H1 (cell line): Measurements from ENCODE around the gene AMOT. TPM values are rescaled to one million over a fixed set of nuclear protein-coding genes. Genes with fewer than 3 reads are reported as not detected.

Source experiments
- CTCF ChIA-PET: fragments of 300-600 bp; sonication (Branson Sonifier 250); formaldehyde crosslinking; loops from one replicate; lab custom pipeline; 2021; ENCODE audit not compliant: partially characterized antibody; lab: Charles Lee
- POLR2A ChIA-PET: fragments of 300-600 bp; sonication (Branson Sonifier 250); formaldehyde crosslinking; loops from one replicate; lab custom pipeline; 2021; ENCODE audit warnings: inconsistent platforms; ENCODE audit not compliant: partially characterized antibody; lab: Charles Lee
- DNase-seq, 2 experiments: peaks; one replicate each; pipeline versions ENCODE4 v3.0.0 to v3.0.0-alpha.2; 2010 to 2022; ENCODE audit warnings: low spot score in 2 of 2, low read depth in 1 of 2, mixed read lengths in 1 of 2
- FAIRE-seq: peaks from 2 replicates; lab custom pipeline; 2011; peaks lifted over from hg19 to GRCh38; lab: Jason Lieb, UNC
- H2AFZ ChIP-seq: 2 replicates; pipeline ENCODE4 v1.8.1; 2012; ENCODE audit warnings: low read length, inconsistent platforms
- H2AK5ac ChIP-seq: 2 replicates; pipeline ENCODE4 v1.6.1; 2013; ENCODE audit warnings: low read depth, low read length
- H2BK120ac ChIP-seq: replicated peaks from 2 replicates; pipeline ENCODE3; 2013; ENCODE audit warnings: low read depth, low read length, inconsistent platforms
- H2BK12ac ChIP-seq: 2 replicates; pipeline ENCODE4 v1.6.1; 2013; ENCODE audit warnings: low read depth, low read length
- H2BK15ac ChIP-seq: 2 replicates; pipeline ENCODE4 v1.6.1; 2013; ENCODE audit warnings: low read length
- H2BK20ac ChIP-seq: 2 replicates; pipeline ENCODE4 v1.6.1; 2013; ENCODE audit warnings: low read length
- H2BK5ac ChIP-seq: 2 replicates; pipeline ENCODE4 v1.6.1; 2013; ENCODE audit warnings: low read depth, low read length
- H3K14ac ChIP-seq: 2 replicates; pipeline ENCODE4 v1.6.1; 2013; ENCODE audit warnings: inconsistent platforms; ENCODE audit not compliant: insufficient read length
- H3K18ac ChIP-seq: 2 replicates; pipeline ENCODE4 v1.6.1; 2013; ENCODE audit warnings: low read length; ENCODE audit errors: extremely low read depth
- H3K23ac ChIP-seq: 2 replicates; pipeline ENCODE4 v1.6.1; 2013; ENCODE audit warnings: inconsistent platforms; ENCODE audit not compliant: insufficient read length
- H3K23me2 ChIP-seq: 2 replicates; pipeline ENCODE4 v1.6.1; 2013; ENCODE audit warnings: low read depth, low read length
- H3K27ac ChIP-seq: 2 replicates; pipeline ENCODE4 v1.6.1; 2011; ENCODE audit warnings: low read depth, low read length, inconsistent platforms
- H3K27me3 ChIP-seq, 4 experiments: replicated peaks in 1 of 4; 1 replicate in 1 of 4; 2 replicates in 3 of 4; pipeline versions ENCODE4 v1.6.1 to v1.8.1; 2011 to 2013; ENCODE audit warnings: low read length in 3 of 4, mild to moderate bottlenecking in 3 of 4, inconsistent platforms in 2 of 4, mixed read lengths in 2 of 4, moderate library complexity in 1 of 4; ENCODE audit not compliant: control insufficient read depth in 3 of 4, insufficient read depth in 3 of 4; ENCODE audit errors: extremely low read depth in 1 of 4
- H3K36me3 ChIP-seq, 4 experiments: 2 replicates each; pipeline versions ENCODE4 v1.6.1 to v1.8.1; 2011 to 2013; ENCODE audit warnings: mild to moderate bottlenecking in 4 of 4, low read length in 3 of 4, moderate library complexity in 2 of 4, control low read depth in 1 of 4, inconsistent platforms in 1 of 4; ENCODE audit not compliant: insufficient read depth in 4 of 4, control insufficient read depth in 2 of 4
- H3K4ac ChIP-seq: replicated peaks from 2 replicates; pipeline ENCODE3; 2013; ENCODE audit warnings: low read length, low read depth, mixed read lengths, inconsistent platforms; ENCODE audit not compliant: insufficient read length
- H3K4me1 ChIP-seq, 4 experiments: replicated peaks in 1 of 4; 1 replicate in 1 of 4; 2 replicates in 3 of 4; pipeline versions ENCODE4 v1.6.1 to v1.8.1; 2011 to 2013; ENCODE audit warnings: low read length in 3 of 4, inconsistent platforms in 2 of 4, mixed read lengths in 1 of 4; ENCODE audit not compliant: insufficient read depth in 4 of 4, control insufficient read depth in 3 of 4
- H3K4me2 ChIP-seq, 2 experiments: 2 replicates each; pipeline versions ENCODE4 v1.6.1 to v1.8.1; 2011 to 2013; ENCODE audit warnings: low read depth in 2 of 2, low read length in 2 of 2, control low read depth in 1 of 2, inconsistent platforms in 1 of 2, mild to moderate bottlenecking in 1 of 2; ENCODE audit not compliant: insufficient read depth in 1 of 2
- H3K4me3 ChIP-seq, 4 experiments: fragments of 200-600, 300-600 bp in 1 of 4; sonication (generic), shearing (Covaris generic), sonication (Bioruptor Twin) in 1 of 4; 2 replicates each; pipeline versions ENCODE4 v1.5.1 to v1.8.1; 2011 to 2016; ENCODE audit warnings: low read length in 4 of 4, low read depth in 3 of 4, control low read depth in 2 of 4, inconsistent platforms in 2 of 4, mild to moderate bottlenecking in 2 of 4, mixed read lengths in 1 of 4, moderate library complexity in 1 of 4; ENCODE audit not compliant: insufficient read depth in 2 of 4; ENCODE audit errors: extremely low read depth in 1 of 4
- H3K56ac ChIP-seq: replicated peaks from 2 replicates; pipeline ENCODE3; 2013; ENCODE audit warnings: low read depth, mild to moderate bottlenecking, mixed read lengths, low read length, inconsistent platforms; ENCODE audit not compliant: insufficient read length
- H3K79me1 ChIP-seq: 2 replicates; pipeline ENCODE4 v1.6.1; 2013; ENCODE audit warnings: low read depth, low read length, control low read depth
- H3K79me2 ChIP-seq, 2 experiments: 2 replicates each; pipeline versions ENCODE4 v1.6.1 to v1.8.1; 2012 to 2013; ENCODE audit warnings: low read length in 2 of 2, mild to moderate bottlenecking in 2 of 2, inconsistent platforms in 1 of 2; ENCODE audit not compliant: insufficient read depth in 2 of 2, control insufficient read depth in 1 of 2
- H3K9ac ChIP-seq, 4 experiments: replicated peaks in 1 of 4; 1 replicate in 1 of 4; 2 replicates in 3 of 4; pipeline versions ENCODE4 v1.6.1 to v1.8.1; 2011 to 2013; ENCODE audit warnings: low read depth in 3 of 4, low read length in 3 of 4, control low read depth in 2 of 4, mild to moderate bottlenecking in 2 of 4, moderate library complexity in 2 of 4, inconsistent platforms in 1 of 4; ENCODE audit errors: extremely low read depth in 1 of 4
- H3K9me3 ChIP-seq, 2 experiments: 2 replicates each; pipeline versions ENCODE4 v1.6.1 to v1.8.1; 2012 to 2013; ENCODE audit warnings: mild to moderate bottlenecking in 2 of 2, moderate library complexity in 2 of 2, control low read depth in 1 of 2, inconsistent platforms in 1 of 2, low read depth in 1 of 2, low read length in 1 of 2, mixed read lengths in 1 of 2; ENCODE audit not compliant: insufficient read depth in 2 of 2
- H4K20me1 ChIP-seq, 2 experiments: replicated peaks in 1 of 2; 2 replicates each; pipeline versions ENCODE3 to v1.8.1; 2011 to 2013; ENCODE audit warnings: inconsistent platforms in 2 of 2, low read length in 2 of 2, mild to moderate bottlenecking in 1 of 2; ENCODE audit not compliant: insufficient read depth in 2 of 2, control insufficient read depth in 1 of 2
- H4K5ac ChIP-seq: 2 replicates; pipeline ENCODE4 v1.6.1; 2013; ENCODE audit warnings: low read length, low read depth, mixed read lengths, inconsistent platforms; ENCODE audit not compliant: insufficient read length
- H4K8ac ChIP-seq: 2 replicates; pipeline ENCODE4 v1.8.0; 2013; ENCODE audit warnings: mild to moderate bottlenecking, moderate library complexity, low read length, inconsistent platforms; ENCODE audit not compliant: insufficient read depth; ENCODE audit errors: extremely low read depth
- H4K91ac ChIP-seq: replicated peaks from 2 replicates; pipeline ENCODE3; 2013; ENCODE audit warnings: low read length, mixed read lengths, inconsistent platforms; ENCODE audit not compliant: insufficient read length
- BACH1 ChIP-seq: IDR thresholded peaks from 2 replicates; pipeline ENCODE4 v1.6.1; 2012; ENCODE audit warnings: low read length, improper control_type of control experiment
- BCL11A ChIP-seq, 2 experiments: IDR thresholded peaks; one replicate each; pipeline ENCODE4 v1.6.1; 2011; ENCODE audit warnings: low read depth in 2 of 2, low read length in 2 of 2, mild to moderate bottlenecking in 2 of 2
- KDM5A ChIP-seq: fragments of 200-600 bp; IDR thresholded peaks from 2 replicates; pipeline ENCODE4 v1.7.1; 2012; ENCODE audit warnings: mild to moderate bottlenecking, low read length, inconsistent platforms, mixed read lengths
- SIX5 ChIP-seq: IDR thresholded peaks from 2 replicates; pipeline ENCODE4 v1.6.1; 2011; ENCODE audit warnings: mild to moderate bottlenecking, low read depth, low read length
- SP4 ChIP-seq: IDR thresholded peaks from 2 replicates; pipeline ENCODE4 v1.6.1; 2012; ENCODE audit warnings: low read length, inconsistent platforms
- SRF ChIP-seq: IDR thresholded peaks from 2 replicates; pipeline ENCODE4 v1.6.1; 2011; ENCODE audit warnings: mild to moderate bottlenecking, low read depth, low read length, moderate library complexity
- SUZ12 ChIP-seq: fragments of 200-600 bp; sonication (generic); IDR thresholded peaks from 2 replicates; pipeline ENCODE4 v1.6.1; 2012; ENCODE audit warnings: mild to moderate bottlenecking, inconsistent platforms, low read length, moderate library complexity, mixed read lengths
- WGBS, 2 experiments: shearing (Covaris generic) in 1 of 2; methylation state at CpG; one replicate each; pipeline versions ENCODE4 v1.1.6 to v1.1.7; 2013 to 2015; ENCODE audit warnings: low lambda C conversion rate in 2 of 2, mixed read lengths in 2 of 2, inconsistent platforms in 1 of 2, low coverage in 1 of 2, missing lambda C conversion rate in 1 of 2; ENCODE audit not compliant: insufficient replicate concordance in 2 of 2, insufficient coverage in 1 of 2, insufficient read length in 1 of 2; ENCODE audit errors: extremely low coverage in 1 of 2, missing lambda C conversion rate in 1 of 2; 5-methylcytosine and 5-hydroxymethylcytosine counted together
- polyA plus RNA-seq, 7 experiments: library from polyadenylated mRNA; depleted of rRNA in 3 of 7; stranded (reverse) in 5 of 7; unstranded in 2 of 7; fragments of >200 nt in 5 of 7; fragments of 200-250 nt in 2 of 7; gene quantifications; 1 replicate in 5 of 7; 2 replicates in 1 of 7; 4 replicates in 1 of 7; pipeline versions ENCODE4 v1.2.1 to v1.2.3, GENCODE V29; 2011 to 2013; ENCODE audit warnings: missing spikeins in 2 of 7, mixed read lengths in 2 of 7
- total RNA-seq: library from RNA; stranded (reverse); fragmentation: NEBNext Ultra II Directional; extraction: Animal tissue kit (Norgen Biotek cat#: 25700); gene quantifications from 2 replicates; pipeline ENCODE4 v1.2.1, GENCODE V29; 2021

AMOT gene
- total and polyA plus RNA-seq, 2 of the 8 experiments (the other 6 are each of a cell fraction or from before 2014, with no cell fraction given): 2.3 to 7.1 TPM

- Histone ChIP-seq H3K36me3 (no peaks in the 10 kb centered on the region), H3K27ac (no peak overlapping the region), H3K23me2 (no peaks in the 10 kb centered on the region), H3K4ac (no peak overlapping the region), H3K14ac (no peak overlapping the region), H2BK5ac (no peak overlapping the region), H4K5ac (no peak overlapping the region), H2BK15ac (no peak overlapping the region), H3K9ac (no peak overlapping the region), H4K8ac (no peak overlapping the region), H4K20me1 (no peaks in the 10 kb centered on the region), H3K56ac (no peak overlapping the region), H3K79me2 (no peaks in the 10 kb centered on the region), H4K91ac (no peak overlapping the region), H2BK120ac (no peak overlapping the region), H2AFZ (no peak overlapping the region), H2BK12ac (no peak overlapping the region), H3K27me3 (no peaks in the 10 kb centered on the region), H3K23ac (no peak overlapping the region), H3K4me3 (no peak overlapping the region), H3K9me3 (no peaks in the 10 kb centered on the region), H3K18ac (no peak overlapping the region), H3K4me1 (peaks cover 0 to 2% (median 0%) of the 10 kb centered on the region in 4 experiments; a peak in 1 of 7 replicates), H3K79me1 (no peaks in the 10 kb centered on the region), H2BK20ac (no peak overlapping the region), H2AK5ac (no peak overlapping the region), H3K4me2 (no peak overlapping the region)
- 90% methylated on average over 1 of the region's 1 CpG; no CpG with 5 or more reads in 1 of the 2 experiments for WGBS, 2 experiments
- POLR2A ChIA-PET: no interaction called here
- CTCF ChIA-PET: no interaction called here
- no peak for TF ChIP-seq SIX5
- no peak for TF ChIP-seq KDM5A
- no peak for TF ChIP-seq SP4
- TF ChIP-seq SRF: no peak
- no peak for TF ChIP-seq BCL11A (IDR thresholded peaks at IDR 0.05; ENCODE audit: low read depth in 2 of 2, low read length in 2 of 2)
- TF ChIP-seq SUZ12: no peak
- TF ChIP-seq BACH1: no peak
- DNase-seq (no peak), FAIRE-seq (no peak)
Measured at GRCh38 chrX:112827292-112827903, 13.2 kb downstream of the AMOT start.
